Right hindlimb (tissue), 1 donor: ENCODE results near the gene KIRREL3.
"Not testable (repeated sequence)": the region's sequence is repeated elsewhere in the genome, so short reads cannot be mapped to it uniquely, and the experiment has no call there.

Source experiments
- DNase-seq: peaks from one replicate; pipeline ENCODE4 v3.0.0-alpha.2; 2018

KIRREL3 gene

GRCh38 chr11:126391286-126391954 lies 609.1 kb downstream of the KIRREL3 start:
- no peak for DNase-seq

GRCh38 chr11:126390272-126390867 lies 610.2 kb downstream of the KIRREL3 start:
- DNase-seq = no peak

GRCh38 chr11:126387857-126388256 lies 612.7 kb downstream of the KIRREL3 start:
- no peak for DNase-seq

GRCh38 chr11:126386729-126387071 lies 613.9 kb downstream of the KIRREL3 start:
- DNase-seq = not testable (repeated sequence)

- DNase-seq = no peak
Observed at GRCh38 chr11:126385991-126386728, 614.4 kb downstream of the KIRREL3 start.

- no peak for DNase-seq
Observed at GRCh38 chr11:126384449-126385070, 616.0 kb downstream of the KIRREL3 start.

- DNase-seq = no peak
Observed at GRCh38 chr11:126383339-126384335, 616.9 kb downstream of the KIRREL3 start.

GRCh38 chr11:126382641-126383040 lies 617.9 kb downstream of the KIRREL3 start:
- DNase-seq = not testable (repeated sequence)

- not testable (repeated sequence) for DNase-seq
Observed at GRCh38 chr11:126381960-126382359, 618.6 kb downstream of the KIRREL3 start.

GRCh38 chr11:126380909-126381308 lies 619.7 kb downstream of the KIRREL3 start:
- DNase-seq = no peak

GRCh38 chr11:126378763-126379162 lies 621.8 kb downstream of the KIRREL3 start:
- no peak for DNase-seq

GRCh38 chr11:126375726-126376125 lies 624.8 kb downstream of the KIRREL3 start:
- DNase-seq = no peak

GRCh38 chr11:126374562-126375300 lies 625.8 kb downstream of the KIRREL3 start:
- DNase-seq = not testable (repeated sequence)

GRCh38 chr11:126373389-126374066 lies 627.0 kb downstream of the KIRREL3 start:
- not testable (repeated sequence) for DNase-seq
